NCI-H345 treated with DMSO at 0.1 percent for 48 hours (cell line): ENCODE measurements around the gene ZBTB11.
"Not testable (repeated sequence)": the region's sequence is repeated elsewhere in the genome, so short reads cannot be mapped to it uniquely, and the experiment has no call there.

Experiments used
- DNase-seq: peaks from one replicate; lab custom pipeline; 2025; ENCODE audit not compliant: unreplicated experiment; lab: John Stamatoyannopoulos, UW

Gene ZBTB11

DNA sequence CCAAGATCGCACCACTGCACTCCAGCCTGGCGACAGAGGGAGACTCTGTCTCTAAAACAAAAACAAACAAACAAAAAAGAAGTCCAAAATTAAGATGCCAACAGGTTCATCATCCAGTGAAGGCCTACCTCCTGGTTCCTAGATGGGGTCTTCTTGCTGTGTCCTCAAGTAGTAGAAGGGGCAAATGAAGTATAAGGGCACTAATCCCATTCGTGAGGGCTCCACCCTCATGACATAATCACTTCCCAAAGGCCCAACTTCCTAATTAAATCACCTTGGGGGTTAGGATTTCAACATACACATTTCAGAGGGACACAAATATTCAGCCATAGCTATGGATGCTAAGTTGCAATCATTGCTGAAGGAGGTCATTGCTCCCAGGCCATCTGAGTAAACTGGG, 57.2 kb downstream of the ZBTB11 start:
- DNase-seq, result no peak

DNA sequence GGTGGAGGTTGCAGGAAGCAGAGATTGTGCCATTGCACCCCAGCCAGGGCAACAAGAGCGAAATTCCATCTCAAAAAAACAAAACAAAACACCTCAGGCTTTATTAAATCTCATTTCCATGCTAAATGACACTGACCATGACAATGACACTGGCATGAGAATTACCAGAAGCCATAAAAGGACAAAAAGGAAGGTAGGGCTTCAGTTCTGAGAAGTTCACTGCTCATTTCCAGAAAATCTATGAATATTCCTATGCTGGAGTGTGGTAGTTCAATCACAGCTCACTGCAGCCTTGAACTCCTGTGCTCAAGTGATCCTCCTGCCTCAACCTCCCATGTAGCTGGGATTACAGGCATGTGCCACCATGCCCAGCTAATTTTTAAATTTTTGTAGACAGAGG, 58.2 kb downstream of the ZBTB11 start:
- no peak for DNase-seq

DNA sequence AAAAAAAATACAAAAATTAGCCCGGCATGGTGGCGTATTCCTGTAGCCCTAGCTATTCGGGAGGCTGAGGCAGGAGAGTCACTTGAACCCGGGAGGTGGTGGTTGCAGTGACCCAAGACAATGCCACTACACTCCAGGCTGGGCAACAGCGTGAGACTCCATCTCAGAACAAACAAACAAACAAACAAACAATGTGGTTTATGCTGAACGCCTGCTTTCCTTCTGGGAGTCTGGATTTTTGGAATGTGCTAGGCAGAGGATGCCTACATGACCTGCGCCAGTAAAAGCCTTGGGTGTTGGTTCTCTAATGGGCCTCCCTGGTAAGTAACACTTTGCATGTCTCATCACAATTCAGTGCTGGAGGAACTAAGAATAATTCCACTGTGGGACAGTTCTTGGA, 59.5 kb downstream of the ZBTB11 start:
- no peak for DNase-seq

DNA sequence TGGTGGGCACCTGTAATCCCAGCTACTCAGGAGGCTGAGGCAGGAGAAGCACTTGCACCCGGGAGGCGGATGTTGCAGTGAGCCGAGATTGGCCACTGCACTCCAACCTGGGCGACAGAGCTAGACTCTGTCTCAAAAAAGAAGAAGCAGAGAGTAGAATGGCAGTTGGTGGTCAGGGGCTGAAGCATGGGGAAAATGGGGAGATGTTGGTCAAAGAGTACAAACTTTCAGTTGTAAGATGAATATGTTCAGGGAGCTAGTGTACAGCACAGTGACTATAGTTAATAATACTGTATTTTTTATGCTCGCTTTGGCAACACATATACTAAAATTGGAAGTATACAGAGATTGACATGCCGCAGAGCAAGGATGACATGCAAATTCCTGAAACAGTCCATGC, 61.4 kb downstream of the ZBTB11 start:
- no peak for DNase-seq

DNA sequence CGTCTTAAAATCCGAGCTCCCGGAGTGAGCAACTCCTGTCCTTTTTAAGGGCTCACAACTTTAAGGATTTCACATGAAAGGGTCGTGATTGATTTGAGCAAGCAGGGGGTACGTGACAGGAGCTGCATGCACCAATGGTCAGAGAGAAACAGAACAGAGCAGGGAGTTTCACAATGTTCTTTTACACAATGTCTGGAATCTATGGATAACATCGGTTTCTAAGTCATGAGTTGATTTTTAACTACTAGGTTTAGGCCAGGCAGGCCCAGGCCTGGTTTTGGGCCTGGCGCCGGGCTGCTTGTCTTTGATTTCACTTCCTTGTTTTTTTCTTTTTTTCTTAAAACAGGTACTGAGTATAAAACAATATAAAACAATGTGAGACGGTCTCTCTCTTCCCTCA, 63.9 kb downstream of the ZBTB11 start:
- DNase-seq, result not testable (repeated sequence)

DNA sequence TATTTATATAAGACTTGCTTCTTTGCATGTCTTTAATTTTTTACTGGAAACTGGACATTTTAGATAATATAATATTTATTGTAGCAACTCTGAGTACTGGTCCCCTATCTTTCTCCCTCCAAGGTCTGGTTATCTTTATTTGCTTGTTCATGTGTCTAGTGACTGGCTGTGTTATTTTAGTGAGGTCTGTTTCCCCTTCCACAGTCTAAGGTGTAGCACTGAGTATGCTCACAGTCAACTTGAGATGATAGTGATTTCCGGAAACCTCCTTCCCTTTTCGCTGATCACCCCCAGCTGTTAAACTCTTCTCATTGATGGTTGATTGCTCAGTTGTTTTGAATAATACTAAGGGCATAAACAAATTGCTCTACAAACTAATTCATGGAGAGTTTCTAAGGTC, 65.9 kb downstream of the ZBTB11 start:
- DNase-seq, result no peak

DNA sequence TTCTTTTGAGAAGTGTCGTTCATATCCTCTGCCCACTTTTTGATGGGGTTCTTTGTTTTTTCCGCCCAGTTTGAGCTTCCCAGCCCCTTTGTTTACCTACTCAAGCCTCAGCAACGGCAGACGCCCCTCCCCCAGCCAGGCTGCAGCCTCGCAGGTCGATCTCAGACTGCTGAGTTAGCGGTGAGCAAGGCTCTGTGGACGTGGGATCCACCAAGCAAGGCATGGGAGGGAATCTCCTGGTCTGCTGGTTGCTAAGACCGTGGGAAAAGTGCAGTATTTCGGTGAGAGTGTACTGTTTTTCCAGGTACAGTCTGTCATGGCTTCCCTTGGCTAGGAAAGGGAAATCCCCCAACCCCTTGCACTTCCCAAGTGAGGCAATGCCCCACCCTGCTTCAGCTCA, 71.5 kb downstream of the ZBTB11 start:
- DNase-seq, result not testable (repeated sequence)

DNA sequence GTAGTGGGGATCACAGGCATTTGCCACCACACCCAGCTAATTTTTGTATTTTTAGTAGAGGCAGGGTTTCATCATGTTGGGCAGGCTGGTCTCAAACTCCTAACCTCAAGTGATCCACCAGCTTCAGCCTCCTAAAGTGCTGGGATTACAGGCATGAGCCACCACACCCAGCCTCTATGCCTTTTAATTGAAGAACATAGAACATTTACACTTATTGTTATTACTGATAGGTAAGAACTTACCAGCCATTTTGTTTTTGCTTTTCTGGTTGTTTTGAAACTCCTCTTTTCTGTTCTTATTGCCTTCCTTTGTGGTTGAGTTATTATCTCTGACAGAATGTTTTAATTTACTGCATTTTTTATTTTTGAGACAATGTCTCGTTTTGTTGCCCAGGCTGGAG, 73.7 kb downstream of the ZBTB11 start:
- DNase-seq, result no peak

DNA sequence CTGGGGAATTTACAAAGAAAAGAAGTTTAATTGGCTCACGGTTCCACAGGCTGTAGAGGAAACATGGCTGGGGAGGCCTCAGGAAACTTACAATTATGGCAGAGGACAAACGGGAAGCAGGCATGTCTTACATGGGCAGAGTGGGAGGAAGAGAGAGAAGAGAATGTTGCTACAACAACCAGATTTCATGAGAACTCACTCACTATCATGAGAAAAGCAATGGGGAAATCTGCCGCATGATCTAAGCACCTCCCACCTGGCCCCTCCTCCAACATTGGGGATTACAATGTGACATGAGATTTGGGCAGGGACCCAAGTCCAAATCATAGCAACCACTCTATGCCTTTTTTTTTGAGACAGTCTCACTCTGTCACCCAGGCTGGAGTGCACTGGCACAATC, 74.2 kb downstream of the ZBTB11 start:
- no peak for DNase-seq
